ENCODE data around the gene PMPCB.
A peak's percentile ranks its signal among the peaks of the same experiment; 100 is the strongest.
"Not testable (repeated sequence)": the region's sequence is repeated elsewhere in the genome, so short reads cannot be mapped to it uniquely, and the experiment has no call there.

- TF ChIP-seq CTCF (conservative IDR thresholded peaks at IDR 0.05; ENCODE audit: low read length) = peak; percentile 40; the same call in 1 of the 2 replicates
- not testable (repeated sequence) for TF ChIP-seq EZH2phosphoT487 (IDR thresholded peaks at IDR 0.05; ENCODE audit: borderline replicate concordance, low read depth, low read length)
These were observed 14.3 kb upstream of the PMPCB start for GRCh38 chr7:103282802-103283427.
